VCaP (cell line): Measurements from ENCODE around the gene NEU3.
A peak's percentile ranks its signal among the peaks of the same experiment; 100 is the strongest.
"Not testable (repeated sequence)": the region's sequence is repeated elsewhere in the genome, so short reads cannot be mapped to it uniquely, and the experiment has no call there.

Experiments
- H3K27ac ChIP-seq: fragments of 450-650 bp; 2 replicates; pipeline ENCODE4 v1.5.1; 2017
- TF ChIP-seq, protein P1 (sequence below): fragments of 450-650 bp; conservative IDR thresholded peaks from 2 replicates; pipeline ENCODE4 v1.5.1; 2017; ENCODE audit warnings: mild to moderate bottlenecking, moderate library complexity

Gene NEU3

DNA sequence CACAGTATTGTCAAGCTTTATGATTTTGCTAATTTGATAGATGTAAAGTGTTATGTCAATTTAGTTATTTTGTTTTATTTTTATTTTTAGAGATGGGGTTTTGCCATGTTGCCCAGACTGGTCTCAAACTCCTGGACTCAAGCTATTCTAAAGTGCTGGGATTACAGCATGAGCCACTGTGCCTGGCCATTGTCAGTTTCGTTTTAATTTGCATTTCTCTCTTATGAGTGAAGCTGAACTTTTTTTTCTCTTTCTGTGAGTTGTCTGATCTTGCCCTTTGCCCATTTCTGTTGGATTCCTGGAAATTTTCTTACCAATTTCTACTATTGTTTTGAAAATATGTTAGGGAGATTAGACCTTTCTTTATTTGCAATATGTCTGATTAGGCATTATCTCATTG, 15.5 kb downstream of the NEU3 start:
- no peak overlapping the region for H3K27ac ChIP-seq
- TF ChIP-seq, protein P1, sequence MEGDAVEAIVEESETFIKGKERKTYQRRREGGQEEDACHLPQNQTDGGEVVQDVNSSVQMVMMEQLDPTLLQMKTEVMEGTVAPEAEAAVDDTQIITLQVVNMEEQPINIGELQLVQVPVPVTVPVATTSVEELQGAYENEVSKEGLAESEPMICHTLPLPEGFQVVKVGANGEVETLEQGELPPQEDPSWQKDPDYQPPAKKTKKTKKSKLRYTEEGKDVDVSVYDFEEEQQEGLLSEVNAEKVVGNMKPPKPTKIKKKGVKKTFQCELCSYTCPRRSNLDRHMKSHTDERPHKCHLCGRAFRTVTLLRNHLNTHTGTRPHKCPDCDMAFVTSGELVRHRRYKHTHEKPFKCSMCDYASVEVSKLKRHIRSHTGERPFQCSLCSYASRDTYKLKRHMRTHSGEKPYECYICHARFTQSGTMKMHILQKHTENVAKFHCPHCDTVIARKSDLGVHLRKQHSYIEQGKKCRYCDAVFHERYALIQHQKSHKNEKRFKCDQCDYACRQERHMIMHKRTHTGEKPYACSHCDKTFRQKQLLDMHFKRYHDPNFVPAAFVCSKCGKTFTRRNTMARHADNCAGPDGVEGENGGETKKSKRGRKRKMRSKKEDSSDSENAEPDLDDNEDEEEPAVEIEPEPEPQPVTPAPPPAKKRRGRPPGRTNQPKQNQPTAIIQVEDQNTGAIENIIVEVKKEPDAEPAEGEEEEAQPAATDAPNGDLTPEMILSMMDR, result no peak

DNA sequence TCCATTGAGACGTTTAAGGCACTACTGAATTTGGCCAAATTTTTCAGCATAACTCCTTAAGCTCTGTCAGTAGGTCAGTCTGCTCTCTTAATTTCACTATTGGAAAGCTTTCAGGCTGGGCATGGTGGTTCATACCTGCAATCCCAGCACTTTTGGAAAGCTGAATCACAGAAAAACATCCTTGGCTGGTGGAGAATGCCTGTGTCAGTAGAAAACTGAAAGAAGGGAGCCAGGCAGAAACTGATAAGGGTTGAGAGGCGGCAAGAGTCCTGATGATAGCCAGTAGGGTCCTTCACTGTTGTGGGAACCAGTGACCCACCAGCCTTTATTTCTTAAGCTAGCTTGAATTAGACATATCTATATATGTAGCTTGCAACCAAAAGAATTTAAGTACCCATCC, 22.6 kb downstream of the NEU3 start:
- H3K27ac ChIP-seq, result no peak overlapping the region
- TF ChIP-seq, protein P1, result no peak

DNA sequence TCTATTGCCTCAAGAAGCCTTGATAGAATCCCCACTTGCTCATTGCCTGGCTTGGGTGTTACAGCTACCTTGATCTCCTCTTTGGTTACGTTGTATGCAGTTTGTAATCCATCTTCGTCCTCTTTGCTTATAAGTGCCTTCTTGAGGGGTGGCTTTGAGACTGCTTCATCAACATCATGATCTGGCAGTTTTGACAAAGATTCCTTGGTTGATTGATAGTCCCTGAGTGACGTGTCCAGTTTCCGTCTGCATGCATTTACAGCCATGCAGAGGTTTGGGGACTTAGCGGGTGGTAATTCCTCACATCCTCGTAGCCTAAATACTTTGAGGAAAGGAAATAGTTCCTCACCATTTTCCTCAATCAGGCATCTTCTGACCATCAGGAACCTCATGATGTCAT, 23.1 kb downstream of the NEU3 start:
- TF ChIP-seq, protein P1, result no peak
- no peak overlapping the region for H3K27ac ChIP-seq

DNA sequence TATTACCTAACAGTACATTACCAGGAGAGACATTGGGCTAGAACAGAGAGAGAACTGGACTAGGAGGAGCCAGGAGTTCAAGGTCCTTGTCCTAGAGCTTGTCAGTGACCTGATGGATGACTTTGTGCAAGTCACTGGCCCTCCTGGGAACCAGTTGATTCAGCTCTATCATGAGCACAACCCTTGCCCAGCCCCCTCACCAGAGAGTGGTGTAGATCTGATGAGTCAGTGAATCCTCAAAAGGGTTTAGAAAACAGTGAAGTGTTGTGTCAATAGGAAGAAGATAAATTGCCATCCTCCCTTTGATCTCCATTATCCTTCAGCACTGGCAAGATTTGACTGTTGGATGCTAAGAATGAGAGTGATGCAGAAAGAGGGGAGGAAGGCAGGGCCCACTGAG, 24.3 kb downstream of the NEU3 start:
- TF ChIP-seq, protein P1, result no peak
- H3K27ac ChIP-seq, result no peak overlapping the region

DNA sequence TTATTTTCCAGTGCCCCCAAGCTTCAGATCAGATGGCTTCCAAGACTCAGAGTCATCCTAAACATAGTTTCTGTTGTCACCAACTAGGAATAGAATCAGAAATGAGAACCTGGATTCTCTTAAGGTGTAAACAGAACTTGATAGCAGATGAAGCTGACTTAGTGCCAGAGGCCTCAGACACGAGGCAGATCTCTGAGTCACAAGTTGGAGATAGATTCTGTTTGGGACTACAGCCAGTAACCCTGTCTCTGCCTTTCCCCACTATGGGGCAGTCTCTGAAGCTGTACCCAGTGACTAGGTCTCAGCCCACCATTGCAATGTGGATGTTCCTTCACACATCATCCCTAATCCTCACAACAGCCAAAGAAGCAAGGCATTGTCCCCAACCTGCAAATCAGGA, 25.4 kb downstream of the NEU3 start:
- TF ChIP-seq, protein P1, result no peak
- H3K27ac ChIP-seq, result no peak overlapping the region

DNA sequence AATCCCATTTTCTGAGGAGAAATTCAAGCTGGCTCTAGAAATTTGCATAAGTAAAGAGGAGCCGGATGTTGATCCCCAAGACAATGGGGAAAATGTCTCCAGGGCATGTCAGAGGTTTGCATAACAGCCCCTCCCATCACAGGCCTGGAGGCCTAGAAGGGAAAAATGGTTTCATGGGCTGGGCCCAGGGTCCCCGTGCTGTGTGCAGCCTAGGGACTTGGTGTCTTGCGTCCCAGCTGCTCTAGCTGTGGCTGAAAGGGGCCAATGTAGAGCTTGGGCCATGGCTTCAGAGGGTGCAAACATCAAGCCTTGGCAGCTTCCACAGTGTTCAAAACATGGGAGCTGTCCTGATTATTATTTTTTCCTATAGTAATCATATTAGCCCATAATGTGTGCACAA, 30.5 kb downstream of the NEU3 start:
- H3K27ac ChIP-seq, result not testable (repeated sequence)

DNA sequence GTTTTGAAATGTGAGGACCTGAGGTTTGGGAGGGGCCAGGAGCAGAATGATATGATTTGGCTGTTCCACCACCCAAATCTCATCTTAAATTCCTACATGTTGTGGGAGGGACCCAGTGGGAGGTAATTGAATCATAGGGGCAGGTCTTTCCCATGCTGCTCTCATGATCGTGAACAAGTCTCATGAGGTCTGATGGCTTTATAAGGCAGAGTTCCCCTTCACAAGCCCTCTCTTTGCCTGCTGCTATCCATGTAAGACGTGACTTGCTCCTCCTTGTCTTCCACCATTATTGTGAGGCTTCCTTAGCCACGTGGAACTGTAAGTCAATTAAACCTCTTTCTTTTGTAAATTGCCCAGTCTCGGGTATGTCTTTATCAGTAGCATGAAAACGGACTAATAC, 31.6 kb downstream of the NEU3 start:
- not testable (repeated sequence) for H3K27ac ChIP-seq

DNA sequence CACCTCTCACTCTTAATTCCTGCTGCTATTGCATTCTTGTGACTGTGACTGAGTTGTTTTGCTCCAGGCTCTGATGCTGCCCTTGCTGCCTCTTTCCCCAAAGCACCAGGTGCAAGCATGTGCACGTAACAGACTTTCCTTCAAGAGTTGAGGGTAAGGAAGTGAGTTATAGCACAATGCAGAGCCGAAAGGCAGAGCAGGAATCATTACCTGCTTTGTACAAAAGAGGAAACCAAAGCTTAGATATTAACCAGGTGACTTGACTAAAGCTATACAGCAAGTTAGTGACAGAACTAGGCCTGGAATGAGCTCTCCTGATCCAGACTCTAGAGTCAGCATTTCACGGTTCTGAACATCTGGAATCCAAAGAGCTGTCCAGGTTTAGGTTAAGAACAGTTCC, 33.6 kb downstream of the NEU3 start:
- no peak overlapping the region for H3K27ac ChIP-seq
- TF ChIP-seq, protein P1, result no peak

DNA sequence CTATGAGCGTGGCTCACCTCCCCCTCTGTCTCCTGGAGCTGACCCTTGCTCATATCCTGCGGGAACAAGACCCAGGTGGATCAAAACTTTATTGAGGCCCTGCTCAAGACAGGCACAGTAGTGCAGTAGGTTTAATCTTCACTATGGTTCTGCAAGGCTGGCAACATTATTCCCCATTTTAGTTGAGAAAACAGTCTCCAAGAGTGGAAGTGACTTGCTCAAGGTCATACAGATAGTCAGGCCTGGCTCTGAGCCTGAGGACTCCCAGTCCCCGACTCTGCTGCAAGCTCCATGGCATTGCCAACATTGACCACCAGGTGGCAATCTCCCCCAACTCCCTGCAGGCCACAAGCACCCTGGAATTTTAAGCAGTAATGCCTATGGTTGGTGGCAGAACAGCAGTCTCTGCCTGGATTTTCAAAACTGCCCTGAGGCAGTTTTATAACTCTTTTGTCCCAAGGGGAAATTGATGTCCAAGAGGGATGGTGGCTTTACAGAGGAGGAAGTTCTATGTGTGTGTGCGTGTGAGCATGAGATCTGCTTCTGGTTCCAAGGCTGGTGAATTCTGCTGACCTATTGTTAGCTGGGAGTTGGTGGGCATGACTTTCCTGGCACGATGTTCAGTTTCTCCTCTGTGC, 34.1 kb downstream of the NEU3 start:
- TF ChIP-seq, protein P1, result peak; percentile 99
- no peak overlapping the region for H3K27ac ChIP-seq
